Uterus (tissue), 4 donors: ENCODE results near the gene YPEL3. TPM values are rescaled to one million over a fixed set of nuclear protein-coding genes. Genes with fewer than 3 reads are reported as not detected.

Experiments
- DNase-seq, 2 donors: peaks; one replicate each; pipeline ENCODE4 v3.0.0-alpha.2; 2019 to 2020
- H3K27ac ChIP-seq, 2 donors: fragments of 200-600 bp; sonication (generic); 1 replicate in 1 of 2; 2 replicates in 1 of 2; pipeline ENCODE4 v1.5.1; 2016 to 2018
- H3K27me3 ChIP-seq, 2 donors: fragments of 200-600 bp; sonication (generic); one replicate each; pipeline ENCODE4 v1.5.1; 2018 to 2019; ENCODE audit warnings: control low read depth in 1 of 2
- H3K36me3 ChIP-seq, 2 donors: fragments of 200-600 bp; sonication (generic); one replicate each; pipeline ENCODE4 v1.5.1; 2019; ENCODE audit warnings: control low read depth in 1 of 2
- H3K4me1 ChIP-seq, 2 donors: fragments of 200-600 bp; sonication (generic); one replicate each; pipeline ENCODE4 v1.5.1; 2018 to 2019; ENCODE audit warnings: control low read depth in 1 of 2
- H3K4me3 ChIP-seq, 2 donors: fragments of 200-600 bp; sonication (generic); 1 replicate in 1 of 2; 2 replicates in 1 of 2; pipeline ENCODE4 v1.5.1; 2018 to 2019; ENCODE audit warnings: mild to moderate bottlenecking in 1 of 2
- H3K9me3 ChIP-seq, 2 donors: fragments of 200-600 bp; sonication (generic); one replicate each; pipeline ENCODE4 v1.5.1; 2019; ENCODE audit warnings: control low read depth in 1 of 2
- POLR2A ChIP-seq, 2 donors: fragments of 450-650 bp; IDR thresholded peaks; one replicate each; pipeline ENCODE4 v1.6.1; 2016; ENCODE audit warnings: antibody characterized with exemption in 2 of 2, mild to moderate bottlenecking in 1 of 2, moderate library complexity in 1 of 2
- intact Hi-C: fragments of 100-400 bp; cut with DNase I; formaldehyde crosslinking; loops from one replicate; pipeline ENCODE4 v1.15.1; 2023; ENCODE audit warnings: low total_unique reads
- total RNA-seq, 4 donors: library from RNA; depleted of rRNA in 3 of 4; stranded (reverse); fragments of >200 nt in 3 of 4; gene quantifications; one replicate each; pipeline versions ENCODE4 v1.1.0 to v1.2.4, GENCODE V29; 2014 to 2023
- TF ChIP-seq, protein P1 (sequence below), 4 experiments: fragments of 200-600 bp in 2 of 4; fragments of 450-650 bp in 2 of 4; sonication (generic) in 2 of 4; IDR thresholded peaks; one replicate each; pipeline ENCODE4 v1.5.1; 2016 to 2019; ENCODE audit warnings: antibody characterized with exemption in 4 of 4, mild to moderate bottlenecking in 2 of 4, moderate library complexity in 1 of 4
- donor health status: DM: yes; HTN: yes; CAD: no.

Gene YPEL3
- total RNA-seq, 4 donors from 2014 or later = 9.2 to 158 (median 36.4) TPM

DNA sequence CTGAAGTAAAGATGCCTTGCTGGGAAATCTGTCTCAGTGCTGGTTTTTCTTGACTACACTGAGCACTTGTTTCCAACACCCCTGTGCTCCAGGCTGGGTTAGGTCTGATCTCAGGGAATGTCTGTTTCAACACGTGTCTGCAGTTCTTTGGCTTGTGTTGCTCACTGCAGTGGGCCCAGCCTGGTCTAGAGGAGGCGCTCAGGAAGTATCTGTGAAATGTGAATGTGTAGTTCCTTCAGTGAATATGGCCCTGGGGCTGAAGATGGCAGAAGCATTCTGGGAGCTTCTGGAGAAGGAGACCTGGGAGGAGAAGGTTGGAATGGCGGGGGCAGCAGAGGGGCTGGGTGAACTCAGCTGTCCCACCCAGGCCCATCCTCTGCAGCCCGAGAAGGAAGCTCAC lies 8.1 kb upstream of the YPEL3 start:
- Histone ChIP-seq H3K36me3 (no peaks in the 10 kb centered on the region), H3K27ac (no peak overlapping the region), H3K9me3 (no peaks in the 10 kb centered on the region), H3K4me1 (no peaks in the 10 kb centered on the region), H3K27me3 (no peaks in the 10 kb centered on the region), H3K4me3 (no peak overlapping the region)
- TF ChIP-seq, protein P1, sequence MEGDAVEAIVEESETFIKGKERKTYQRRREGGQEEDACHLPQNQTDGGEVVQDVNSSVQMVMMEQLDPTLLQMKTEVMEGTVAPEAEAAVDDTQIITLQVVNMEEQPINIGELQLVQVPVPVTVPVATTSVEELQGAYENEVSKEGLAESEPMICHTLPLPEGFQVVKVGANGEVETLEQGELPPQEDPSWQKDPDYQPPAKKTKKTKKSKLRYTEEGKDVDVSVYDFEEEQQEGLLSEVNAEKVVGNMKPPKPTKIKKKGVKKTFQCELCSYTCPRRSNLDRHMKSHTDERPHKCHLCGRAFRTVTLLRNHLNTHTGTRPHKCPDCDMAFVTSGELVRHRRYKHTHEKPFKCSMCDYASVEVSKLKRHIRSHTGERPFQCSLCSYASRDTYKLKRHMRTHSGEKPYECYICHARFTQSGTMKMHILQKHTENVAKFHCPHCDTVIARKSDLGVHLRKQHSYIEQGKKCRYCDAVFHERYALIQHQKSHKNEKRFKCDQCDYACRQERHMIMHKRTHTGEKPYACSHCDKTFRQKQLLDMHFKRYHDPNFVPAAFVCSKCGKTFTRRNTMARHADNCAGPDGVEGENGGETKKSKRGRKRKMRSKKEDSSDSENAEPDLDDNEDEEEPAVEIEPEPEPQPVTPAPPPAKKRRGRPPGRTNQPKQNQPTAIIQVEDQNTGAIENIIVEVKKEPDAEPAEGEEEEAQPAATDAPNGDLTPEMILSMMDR (IDR thresholded peaks at IDR 0.05) = no peak
- DNase-seq = no peak
- intact Hi-C loops = no loop called here

DNA sequence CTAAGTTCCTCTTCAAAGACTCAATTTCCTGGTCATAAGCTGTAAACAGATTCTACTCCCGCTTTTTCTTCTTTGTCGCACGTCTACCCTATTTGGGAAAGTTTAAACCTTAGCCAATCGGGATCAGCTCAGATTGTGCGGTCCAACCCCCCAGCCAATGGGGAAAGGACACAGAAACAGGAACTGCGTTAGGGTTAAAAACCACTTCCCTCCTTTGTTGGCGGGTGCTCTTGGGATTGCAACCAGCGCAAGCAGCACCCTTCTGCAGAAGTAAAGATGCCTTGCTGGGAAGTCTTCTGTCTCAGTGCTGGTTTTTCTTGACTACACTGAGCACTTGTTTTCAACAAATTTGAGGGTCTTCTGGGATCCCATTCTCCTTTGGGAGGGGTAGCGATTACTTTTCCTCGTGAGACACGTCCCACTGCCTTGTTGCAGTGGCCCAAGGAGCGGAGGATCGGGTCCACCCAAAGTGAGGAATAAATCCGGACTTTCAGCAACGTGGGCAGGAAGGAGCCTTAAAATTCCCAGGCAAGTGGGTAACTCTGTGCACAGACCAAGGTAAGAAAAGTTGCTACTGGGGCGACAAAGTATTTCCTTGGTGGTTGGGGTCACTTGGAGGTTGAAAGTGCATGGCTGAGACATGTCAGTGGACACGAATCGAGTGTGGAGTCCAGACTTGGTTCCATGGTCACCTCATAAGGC lies 1.0 kb upstream of the YPEL3 start:
- no peaks in the 10 kb centered on the region for H3K27me3 ChIP-seq
- no peak overlapping the region for H3K4me3 ChIP-seq
- peaks cover 0 to 19% of the 10 kb centered on the region in 2 donors for H3K4me1 ChIP-seq
- TF ChIP-seq, protein P1 (IDR thresholded peaks at IDR 0.05) = no peak
- TF ChIP-seq POLR2A (IDR thresholded peaks at IDR 0.05) = no peak
- peak overlapping the region; percentile 95 to 99 for H3K27ac ChIP-seq
- DNase-seq = no peak
- H3K9me3 ChIP-seq = no peaks in the 10 kb centered on the region
- H3K36me3 ChIP-seq = no peaks in the 10 kb centered on the region
- intact Hi-C loops = no loop called here

DNA sequence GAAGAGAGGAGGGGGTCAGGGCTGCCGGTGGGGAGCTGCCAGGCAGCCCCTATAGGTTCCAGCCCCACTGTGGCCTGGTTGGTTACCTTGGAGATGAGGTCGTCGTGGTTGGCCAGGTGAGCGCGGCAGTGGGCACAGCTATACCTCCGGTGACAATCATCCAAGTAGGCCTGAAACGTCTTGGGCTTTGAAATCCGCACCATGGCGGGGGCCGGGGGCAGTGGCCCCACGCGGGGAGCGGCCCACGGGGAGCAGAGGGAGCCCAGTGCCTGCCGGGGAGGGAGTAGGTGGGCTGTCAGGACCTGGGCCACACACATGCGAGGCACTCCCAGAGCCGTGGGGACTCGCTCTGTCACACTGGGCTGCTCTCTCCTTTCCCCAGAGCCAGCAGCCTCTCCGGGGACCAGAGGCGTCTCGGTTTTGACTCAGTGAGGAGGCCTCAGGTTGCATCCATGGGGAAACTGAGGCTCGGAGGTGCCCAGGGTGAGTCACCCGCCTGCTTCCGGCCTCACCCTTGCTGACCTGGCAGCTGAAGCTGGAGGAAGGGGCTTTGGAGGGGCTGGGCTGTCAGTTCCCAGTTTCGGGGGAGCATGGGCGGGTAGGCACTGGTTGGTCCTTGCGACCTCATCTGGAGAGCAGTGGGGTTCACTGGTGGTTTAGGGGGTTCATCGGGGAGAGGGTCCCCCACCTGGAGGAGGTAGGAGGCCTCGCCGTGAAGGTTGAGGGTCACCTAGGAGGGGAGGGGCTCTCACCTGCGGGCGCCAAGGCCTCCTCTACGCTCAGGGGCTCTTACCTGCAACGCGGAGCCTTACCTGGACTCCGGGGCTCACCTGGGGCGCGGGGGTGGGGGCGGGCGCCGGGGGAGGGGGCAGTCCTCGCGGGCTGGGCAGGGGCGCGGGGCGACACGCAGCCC lies 591 bp downstream of the YPEL3 start:
- Histone ChIP-seq H3K27ac (peak overlapping the region; percentile 95 to 99), H3K9me3 (no peaks in the 10 kb centered on the region), H3K27me3 (no peaks in the 10 kb centered on the region), H3K4me3 (peak overlapping the region; percentile 80 to 82), H3K4me1 (peaks cover 0 to 25% of the 10 kb centered on the region in 2 donors), H3K36me3 (no peaks in the 10 kb centered on the region)
- intact Hi-C loops = no loop called here
- DNase-seq = no peak
- TF ChIP-seq, protein P1 (IDR thresholded peaks at IDR 0.05) = no peak
- TF ChIP-seq POLR2A (IDR thresholded peaks at IDR 0.05) = no peak

DNA sequence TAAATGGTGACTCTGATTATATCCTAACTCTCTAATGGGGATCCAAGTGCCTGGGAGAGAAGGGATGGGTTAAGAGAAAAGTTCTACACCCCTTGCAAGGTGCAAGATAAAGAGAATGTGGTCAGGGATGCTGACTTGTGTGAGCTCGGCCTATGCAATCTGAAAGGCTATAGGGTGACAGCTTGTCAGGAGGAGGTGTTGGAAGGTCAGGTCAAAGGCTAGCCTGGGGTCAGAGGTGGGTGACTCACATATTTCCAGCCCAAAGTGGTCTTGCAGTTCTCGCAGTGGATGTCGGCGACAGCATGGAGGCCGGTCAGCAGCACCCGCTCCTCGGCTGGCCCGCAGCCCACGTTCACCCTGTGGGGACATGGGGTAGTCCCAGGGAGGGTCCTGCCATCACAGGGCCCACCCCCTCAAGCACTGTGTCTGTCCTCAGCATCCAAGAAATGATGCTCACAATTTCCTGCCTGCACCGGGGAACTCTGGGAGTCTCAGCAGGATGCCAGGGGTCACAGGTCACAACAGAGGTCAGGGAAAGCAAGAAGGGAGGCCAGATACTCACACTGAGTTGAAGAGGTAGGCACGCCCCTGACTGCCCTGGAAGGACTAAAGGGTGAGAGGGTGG lies 1.4 kb downstream of the YPEL3 start:
- peaks cover 0 to 25% of the 10 kb centered on the region in 2 donors for H3K4me1 ChIP-seq
- no peak for TF ChIP-seq POLR2A (IDR thresholded peaks at IDR 0.05)
- TF ChIP-seq, protein P1 (IDR thresholded peaks at IDR 0.05) = no peak
- intact Hi-C loops = no loop called here
- no peaks in the 10 kb centered on the region for H3K9me3 ChIP-seq
- no peaks in the 10 kb centered on the region for H3K36me3 ChIP-seq
- DNase-seq = peak in 1 of 2 donors; percentile 55
- peak overlapping the region; percentile 80 to 82 for H3K4me3 ChIP-seq
- no peaks in the 10 kb centered on the region for H3K27me3 ChIP-seq
- H3K27ac ChIP-seq = peak overlapping the region; percentile 95 to 99
